Stimulated activated memory B cell treated with anti-CD40 and anti-IgM and Interleukin-4, amounts not matched to agents 10 μg/mL and 1 μg/mL and 100 μg/mL, for 72 hours (primary cell): Measurements from ENCODE around the gene MYH1.

Experiments
- ATAC-seq: fragments of 150-1000 bp; cut with Tn5 transposase; 2 replicates; pipeline ENCODE4 v1.10.0; 2021
- H3K27ac Mint-ChIP-seq: one replicate; pipeline ENCODE4 v1.8.0; 2022; ENCODE audit warnings: mild to moderate bottlenecking, mixed read lengths
- H3K27me3 Mint-ChIP-seq: one replicate; pipeline ENCODE4 v1.8.0; 2022; ENCODE audit warnings: mixed read lengths
- H3K36me3 Mint-ChIP-seq: one replicate; pipeline ENCODE4 v1.8.0; 2022; ENCODE audit warnings: mixed read lengths
- H3K4me1 Mint-ChIP-seq: one replicate; pipeline ENCODE4 v1.8.0; 2022; ENCODE audit warnings: mixed read lengths
- H3K4me3 Mint-ChIP-seq: one replicate; pipeline ENCODE4 v1.8.0; 2022; ENCODE audit warnings: mild to moderate bottlenecking, moderate library complexity, mixed read lengths
- H3K9me3 Mint-ChIP-seq: one replicate; pipeline ENCODE4 v1.8.0; 2022; ENCODE audit warnings: mixed read lengths

MYH1 gene

DNA sequence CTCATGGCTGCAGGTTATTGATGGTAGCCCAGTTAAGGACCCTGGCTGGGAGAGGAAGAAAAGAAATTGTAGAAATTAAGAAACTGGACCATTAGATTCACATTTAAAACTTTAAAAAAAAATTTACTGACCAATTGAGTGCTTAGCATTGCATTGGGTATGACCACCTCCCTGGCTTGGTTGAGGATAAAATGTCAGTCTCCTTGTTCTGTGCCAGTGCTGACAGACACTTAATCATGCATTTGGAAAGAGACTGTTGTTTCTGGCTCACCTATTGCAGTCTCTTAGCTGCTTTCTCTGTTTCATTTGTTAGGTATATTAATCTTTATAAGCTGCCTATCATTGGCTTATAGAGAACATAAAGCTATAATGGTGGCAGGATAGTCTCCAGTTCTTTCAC, 1.7 kb downstream of the MYH1 start:
- H3K36me3 Mint-ChIP-seq: no peaks in the 10 kb centered on the region
- H3K4me3 Mint-ChIP-seq: no peak overlapping the region
- no peaks in the 10 kb centered on the region for H3K27me3 Mint-ChIP-seq
- H3K27ac Mint-ChIP-seq: no peak overlapping the region
- H3K9me3 Mint-ChIP-seq: no peaks in the 10 kb centered on the region
- ATAC-seq: no peak
- no peaks in the 10 kb centered on the region for H3K4me1 Mint-ChIP-seq

DNA sequence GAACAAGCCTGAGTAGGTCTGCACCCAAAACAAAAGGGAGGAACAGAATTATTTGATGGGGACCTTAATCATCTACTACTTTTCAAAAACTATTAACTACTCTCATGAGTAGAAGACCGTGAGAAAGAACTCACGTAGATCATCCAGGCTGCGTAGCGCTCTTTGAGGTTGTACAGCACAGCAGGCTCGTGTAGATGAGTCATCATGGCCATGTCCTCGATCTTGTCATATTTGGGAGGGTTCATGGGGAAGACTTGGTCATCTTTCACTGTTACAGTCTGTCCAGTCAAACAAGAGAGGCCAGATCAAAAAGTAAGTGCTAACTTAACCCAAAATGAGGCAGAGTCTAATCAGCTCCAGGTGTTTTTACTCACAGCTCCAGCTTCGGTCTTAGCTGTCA, 2.3 kb downstream of the MYH1 start:
- Mint-ChIP-seq H3K27me3 (no peaks in the 10 kb centered on the region), H3K4me3 (no peak overlapping the region)
- ATAC-seq: no peak

GRCh38 chr17:10513299-10514067, 4.9 kb downstream of the MYH1 start:
- Mint-ChIP-seq H3K27ac (no peak overlapping the region), H3K27me3 (no peaks in the 10 kb centered on the region), H3K4me1 (no peaks in the 10 kb centered on the region), H3K4me3 (no peak overlapping the region), H3K9me3 (no peaks in the 10 kb centered on the region), H3K36me3 (no peaks in the 10 kb centered on the region)
- ATAC-seq: no peak

More for the DNA sequence above, 2.3 kb downstream of the MYH1 start:
- H3K27ac Mint-ChIP-seq: no peak overlapping the region
- no peaks in the 10 kb centered on the region for H3K36me3 Mint-ChIP-seq
- no peaks in the 10 kb centered on the region for H3K9me3 Mint-ChIP-seq
- no peaks in the 10 kb centered on the region for H3K4me1 Mint-ChIP-seq

DNA sequence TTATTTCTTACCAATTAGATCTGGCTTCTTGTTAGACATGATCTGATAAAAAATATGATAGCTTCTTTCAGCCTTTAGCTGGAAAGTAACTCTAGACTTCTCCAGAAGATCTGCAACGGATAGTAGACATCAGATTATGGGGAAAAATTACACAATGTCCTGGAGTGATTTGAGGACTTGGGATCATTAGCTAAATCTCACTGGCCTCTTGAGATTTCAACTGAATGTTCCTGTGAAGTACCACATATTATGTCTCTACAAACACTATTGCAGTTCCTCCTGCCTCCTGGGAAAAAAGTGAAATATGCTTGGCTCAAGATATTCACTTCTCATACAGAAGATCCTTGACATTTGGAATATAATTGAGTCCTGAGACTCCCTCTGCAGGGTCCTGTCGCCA, 5.5 kb downstream of the MYH1 start:
- H3K36me3 Mint-ChIP-seq: no peaks in the 10 kb centered on the region
- H3K27ac Mint-ChIP-seq: no peak overlapping the region
- no peaks in the 10 kb centered on the region for H3K9me3 Mint-ChIP-seq
- no peaks in the 10 kb centered on the region for H3K27me3 Mint-ChIP-seq
- no peak for ATAC-seq
- no peaks in the 10 kb centered on the region for H3K4me1 Mint-ChIP-seq
- no peak overlapping the region for H3K4me3 Mint-ChIP-seq

DNA sequence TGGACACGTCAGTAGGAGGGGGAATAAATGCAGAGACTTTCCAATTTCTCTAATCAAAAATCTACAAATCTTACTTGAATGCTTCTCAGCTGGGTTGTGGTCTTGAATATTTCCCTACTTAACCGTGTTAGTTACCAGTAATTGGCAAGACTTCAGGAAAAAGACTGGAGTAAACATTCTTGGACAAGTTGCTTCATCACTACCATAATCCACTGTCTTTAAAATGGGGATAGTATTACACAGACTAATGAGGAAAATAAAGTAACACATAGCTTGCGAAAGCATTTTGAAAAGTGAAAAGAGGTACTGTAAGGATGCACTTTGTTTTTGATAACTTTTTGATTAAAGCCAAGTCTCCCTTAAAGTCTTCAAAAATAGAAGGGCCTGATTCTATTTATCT, 18.4 kb downstream of the MYH1 start:
- H3K4me1 Mint-ChIP-seq: no peaks in the 10 kb centered on the region
- ATAC-seq: no peak
- peaks cover 2% of the 10 kb centered on the region for H3K9me3 Mint-ChIP-seq
- no peak overlapping the region for H3K4me3 Mint-ChIP-seq
- H3K36me3 Mint-ChIP-seq: no peaks in the 10 kb centered on the region
- H3K27me3 Mint-ChIP-seq: peaks cover 7% of the 10 kb centered on the region
- no peak overlapping the region for H3K27ac Mint-ChIP-seq

DNA sequence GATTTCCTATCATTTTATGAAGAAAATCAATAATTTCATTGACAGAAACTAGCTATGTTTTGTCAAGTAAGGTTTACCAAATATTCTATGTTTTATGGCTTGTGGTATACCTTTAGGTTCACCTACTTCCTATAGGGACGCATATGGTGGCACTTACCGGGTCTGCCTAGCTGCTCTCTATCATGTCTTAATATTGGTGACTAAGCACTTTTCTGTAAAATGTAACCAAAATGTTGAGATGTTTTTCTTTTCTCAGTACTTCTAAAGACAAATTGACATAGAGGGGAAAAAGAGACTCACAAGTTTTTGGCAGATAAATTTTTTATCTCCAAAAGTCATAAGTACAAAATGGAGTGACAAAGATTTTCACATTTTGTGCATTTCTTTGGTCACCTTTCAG, 26.3 kb downstream of the MYH1 start:
- Mint-ChIP-seq H3K27ac (no peak overlapping the region), H3K4me3 (no peak overlapping the region), H3K4me1 (no peaks in the 10 kb centered on the region), H3K9me3 (peaks cover 28% of the 10 kb centered on the region), H3K36me3 (peaks cover 11% of the 10 kb centered on the region), H3K27me3 (no peaks in the 10 kb centered on the region)
- no peak for ATAC-seq

DNA sequence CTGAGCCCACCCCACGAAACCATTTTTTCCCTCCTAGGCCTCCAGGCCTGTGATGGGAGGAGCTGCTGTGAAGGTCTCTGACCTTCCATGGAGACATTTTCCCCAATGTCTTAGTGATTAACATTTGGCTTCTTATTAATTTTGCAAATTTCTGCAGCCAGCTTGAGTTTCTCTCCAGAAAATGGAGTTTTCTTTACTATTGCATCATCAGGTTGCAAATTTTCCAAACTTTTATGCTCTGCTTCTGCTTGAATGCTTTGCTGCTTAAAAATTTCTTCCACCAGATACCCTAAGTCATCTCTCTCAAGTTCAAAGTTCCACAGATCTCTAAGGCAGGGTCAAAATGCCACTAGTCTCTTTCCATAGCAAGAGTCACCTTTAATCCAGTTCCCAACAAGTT, 36.1 kb downstream of the MYH1 start:
- Mint-ChIP-seq H3K27me3 (no peaks in the 10 kb centered on the region), H3K27ac (no peak overlapping the region), H3K36me3 (no peaks in the 10 kb centered on the region), H3K9me3 (peaks cover 19% of the 10 kb centered on the region), H3K4me3 (no peak overlapping the region), H3K4me1 (no peaks in the 10 kb centered on the region)
- no peak for ATAC-seq

DNA sequence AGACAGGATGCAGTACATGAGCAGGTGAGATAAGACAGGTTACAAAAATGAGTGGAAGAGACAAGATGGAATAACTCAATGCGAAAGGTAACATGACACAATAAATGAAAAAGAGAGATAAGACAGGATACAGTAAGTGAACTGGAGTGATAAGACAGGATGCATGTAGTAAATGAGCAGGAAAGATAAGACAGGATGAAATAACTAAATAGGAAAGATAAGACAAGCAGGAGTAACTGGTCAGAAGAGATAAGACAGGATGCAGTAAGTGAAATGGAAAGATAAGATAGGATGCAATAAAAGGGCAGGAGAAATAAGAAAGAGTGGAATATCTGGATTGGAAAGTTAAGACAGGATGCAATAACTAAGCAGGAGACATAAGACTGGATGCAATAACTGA, 40.6 kb downstream of the MYH1 start:
- Mint-ChIP-seq H3K4me3 (no peak overlapping the region), H3K27ac (no peak overlapping the region), H3K27me3 (no peaks in the 10 kb centered on the region), H3K9me3 (peaks cover 4% of the 10 kb centered on the region), H3K36me3 (no peaks in the 10 kb centered on the region), H3K4me1 (no peaks in the 10 kb centered on the region)
- no peak for ATAC-seq

DNA sequence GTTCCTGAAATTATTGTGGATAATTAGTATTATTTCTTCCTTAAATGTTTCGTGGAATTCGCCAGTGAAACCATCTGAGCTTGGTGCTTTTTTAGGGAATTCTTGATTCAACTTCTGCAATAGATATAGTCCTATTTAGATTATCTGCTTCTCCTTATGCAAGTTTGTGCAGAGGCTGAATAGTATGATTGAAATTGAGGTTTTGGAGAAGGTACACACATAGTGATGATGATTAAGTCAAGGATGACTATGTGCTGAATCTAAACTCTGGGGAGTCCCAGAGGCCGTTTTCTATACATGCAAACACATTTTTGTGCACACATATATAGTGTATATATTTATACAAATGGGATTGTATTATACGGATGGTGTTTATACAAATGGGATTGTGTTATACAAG, 43.8 kb downstream of the MYH1 start:
- Mint-ChIP-seq H3K27me3 (no peaks in the 10 kb centered on the region), H3K36me3 (no peaks in the 10 kb centered on the region), H3K9me3 (no peaks in the 10 kb centered on the region), H3K4me1 (no peaks in the 10 kb centered on the region), H3K27ac (no peak overlapping the region), H3K4me3 (no peak overlapping the region)
- no peak for ATAC-seq

- Mint-ChIP-seq H3K9me3 (no peaks in the 10 kb centered on the region), H3K27me3 (no peaks in the 10 kb centered on the region), H3K4me3 (no peak overlapping the region), H3K4me1 (no peaks in the 10 kb centered on the region), H3K27ac (no peak overlapping the region), H3K36me3 (no peaks in the 10 kb centered on the region)
- ATAC-seq: no peak
Observed at GRCh38 chr17:10471858-10472257, 46.5 kb downstream of the MYH1 start.

DNA sequence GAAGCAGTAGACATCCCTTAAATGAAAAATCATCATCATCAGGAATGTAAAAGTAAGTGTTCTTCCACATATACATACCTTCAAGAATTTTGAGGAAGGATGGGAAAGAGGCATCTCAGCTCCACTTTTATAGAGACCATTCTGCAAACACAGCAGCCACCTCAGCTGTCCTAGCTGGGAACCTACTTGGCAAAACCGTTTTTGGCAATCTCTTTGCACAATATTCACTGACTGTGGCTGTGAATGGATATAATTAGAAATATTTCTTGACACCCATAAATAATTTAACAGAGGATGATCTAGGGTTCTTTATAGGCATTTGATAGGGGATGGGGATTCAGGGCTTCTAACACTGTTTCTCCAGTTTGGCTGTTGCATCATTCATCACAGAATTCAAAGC, 48.9 kb downstream of the MYH1 start, which contains the start of gene MYH4:
MYH4 (minus strand) TSS at position 101 of the 400 bp plus-strand sequence. CDS start 2,814 bp downstream, outside the sequence.
- Mint-ChIP-seq H3K4me1 (no peaks in the 10 kb centered on the region), H3K9me3 (no peaks in the 10 kb centered on the region)

DNA sequence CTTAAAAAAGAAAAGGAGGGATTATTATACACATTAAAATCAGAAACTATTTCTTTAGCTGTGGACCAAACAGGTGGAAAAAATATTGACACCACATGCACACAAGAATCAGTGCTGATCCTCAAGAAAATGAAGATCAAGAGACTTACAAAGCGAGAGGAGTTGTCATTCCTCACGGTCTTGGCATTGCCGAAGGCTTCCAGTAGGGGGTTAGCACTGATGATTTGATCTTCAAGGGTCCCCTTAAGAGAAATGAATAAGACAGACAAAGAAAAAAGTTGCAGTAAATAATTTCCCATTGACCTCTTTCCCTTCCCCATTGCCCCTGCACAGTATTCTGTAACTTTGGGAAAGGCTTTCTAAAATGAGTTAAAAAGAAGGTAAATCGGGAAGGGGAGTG, 54.9 kb downstream of the MYH1 start:
- Mint-ChIP-seq H3K4me3 (no peak overlapping the region), H3K27ac (no peak overlapping the region), H3K27me3 (no peaks in the 10 kb centered on the region), H3K36me3 (no peaks in the 10 kb centered on the region), H3K9me3 (peaks cover 6% of the 10 kb centered on the region), H3K4me1 (no peaks in the 10 kb centered on the region)
- ATAC-seq: no peak

More for the DNA sequence above, 48.9 kb downstream of the MYH1 start, which contains the start of gene MYH4:
- ATAC-seq: no peak
- Mint-ChIP-seq H3K36me3 (no peaks in the 10 kb centered on the region), H3K27ac (no peak within 1 kb of the TSS), H3K27me3 (no peaks in the 10 kb centered on the region), H3K4me3 (no peak within 1 kb of the TSS)

DNA sequence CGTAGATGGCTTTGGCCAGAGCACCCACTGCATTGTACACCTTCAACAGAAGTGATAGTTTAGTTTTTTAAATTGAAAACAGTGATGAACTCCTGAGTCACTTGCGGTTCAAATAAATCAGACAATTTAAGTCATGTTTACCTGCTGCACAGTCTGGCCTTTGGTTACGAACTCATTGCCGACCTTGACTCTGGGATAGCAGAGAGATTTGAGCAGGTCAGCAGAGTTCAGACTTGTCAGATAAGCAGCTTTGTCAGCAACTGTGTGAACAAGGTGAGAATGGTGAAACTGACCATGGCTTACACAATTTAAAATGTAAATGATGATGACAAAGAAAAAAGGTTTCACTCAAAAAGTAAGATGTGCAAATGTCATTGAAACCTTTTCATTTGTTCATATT, 58.3 kb downstream of the MYH1 start:
- Mint-ChIP-seq H3K27ac (no peak overlapping the region), H3K4me1 (no peaks in the 10 kb centered on the region), H3K36me3 (no peaks in the 10 kb centered on the region), H3K4me3 (no peak overlapping the region), H3K9me3 (peaks cover 6% of the 10 kb centered on the region), H3K27me3 (no peaks in the 10 kb centered on the region)
- ATAC-seq: no peak

- no peak for ATAC-seq
- Mint-ChIP-seq H3K27ac (no peak overlapping the region), H3K27me3 (no peaks in the 10 kb centered on the region), H3K4me1 (no peaks in the 10 kb centered on the region), H3K4me3 (no peak overlapping the region), H3K9me3 (peaks cover 3% of the 10 kb centered on the region), H3K36me3 (no peaks in the 10 kb centered on the region)
Observed at GRCh38 chr17:10458701-10459100, 59.6 kb downstream of the MYH1 start.

- Mint-ChIP-seq H3K27ac (no peak overlapping the region), H3K4me3 (no peak overlapping the region), H3K27me3 (no peaks in the 10 kb centered on the region), H3K36me3 (no peaks in the 10 kb centered on the region), H3K4me1 (no peaks in the 10 kb centered on the region), H3K9me3 (peaks cover 3% of the 10 kb centered on the region)
- ATAC-seq: no peak
Observed at GRCh38 chr17:10457952-10458351, 60.4 kb downstream of the MYH1 start.

DNA sequence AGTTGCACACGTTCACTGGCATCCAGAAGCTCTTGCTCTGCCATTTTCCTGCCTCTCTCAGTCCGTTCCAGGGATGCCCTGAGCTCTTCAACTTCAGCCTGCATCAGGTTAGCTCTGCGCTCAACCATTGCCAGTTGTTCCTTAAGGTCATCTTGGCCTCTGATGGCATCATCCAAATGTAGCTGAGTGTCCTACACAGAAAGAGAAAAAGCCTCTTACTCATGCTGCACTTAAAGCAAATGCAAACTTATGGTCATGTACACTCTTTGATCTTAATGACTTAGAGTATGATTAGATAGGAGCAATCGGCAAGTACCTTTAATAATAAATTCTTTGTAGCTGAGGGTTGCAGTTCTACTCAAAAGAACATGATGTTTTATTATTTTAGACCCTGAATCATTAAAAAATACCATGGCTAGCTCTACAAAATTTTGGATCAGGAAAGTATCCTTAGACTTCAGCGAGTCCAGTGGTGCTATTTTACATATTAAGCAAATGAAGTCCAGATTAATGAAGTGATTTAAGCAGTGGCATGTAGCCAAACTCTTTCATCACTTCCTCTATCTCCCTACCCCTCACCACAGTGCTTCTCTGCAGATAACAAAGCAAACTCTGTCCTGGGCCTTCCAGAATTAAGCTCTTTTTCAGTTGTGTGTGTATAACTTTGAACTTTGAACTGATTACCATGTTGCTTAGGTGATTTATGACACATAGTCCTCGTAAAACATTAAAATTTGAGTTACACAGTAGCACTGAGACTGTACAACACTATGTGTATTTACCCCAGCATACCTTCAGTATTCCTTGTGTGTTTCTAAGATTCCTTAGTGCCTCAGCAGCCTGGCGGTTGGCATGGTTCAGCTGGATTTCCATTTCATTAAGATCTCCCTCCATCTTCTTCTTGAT, 71.1 kb downstream of the MYH1 start:
- no peaks in the 10 kb centered on the region for H3K4me1 Mint-ChIP-seq
- ATAC-seq: no peak
- H3K4me3 Mint-ChIP-seq: no peak overlapping the region
- no peak overlapping the region for H3K27ac Mint-ChIP-seq
- no peaks in the 10 kb centered on the region for H3K36me3 Mint-ChIP-seq
- H3K27me3 Mint-ChIP-seq: no peaks in the 10 kb centered on the region
- no peaks in the 10 kb centered on the region for H3K9me3 Mint-ChIP-seq
